ENCODE data around the gene MANSC4.
A peak's percentile ranks its signal among the peaks of the same experiment; 100 is the strongest.

MANSC4 gene

GRCh38 chr12:27797301-27798025, 17.4 kb upstream of the MANSC4 start:
- DNase-seq: no peak

GRCh38 chr12:27796128-27796527, 16.1 kb upstream of the MANSC4 start:
- no peak for DNase-seq

DNA sequence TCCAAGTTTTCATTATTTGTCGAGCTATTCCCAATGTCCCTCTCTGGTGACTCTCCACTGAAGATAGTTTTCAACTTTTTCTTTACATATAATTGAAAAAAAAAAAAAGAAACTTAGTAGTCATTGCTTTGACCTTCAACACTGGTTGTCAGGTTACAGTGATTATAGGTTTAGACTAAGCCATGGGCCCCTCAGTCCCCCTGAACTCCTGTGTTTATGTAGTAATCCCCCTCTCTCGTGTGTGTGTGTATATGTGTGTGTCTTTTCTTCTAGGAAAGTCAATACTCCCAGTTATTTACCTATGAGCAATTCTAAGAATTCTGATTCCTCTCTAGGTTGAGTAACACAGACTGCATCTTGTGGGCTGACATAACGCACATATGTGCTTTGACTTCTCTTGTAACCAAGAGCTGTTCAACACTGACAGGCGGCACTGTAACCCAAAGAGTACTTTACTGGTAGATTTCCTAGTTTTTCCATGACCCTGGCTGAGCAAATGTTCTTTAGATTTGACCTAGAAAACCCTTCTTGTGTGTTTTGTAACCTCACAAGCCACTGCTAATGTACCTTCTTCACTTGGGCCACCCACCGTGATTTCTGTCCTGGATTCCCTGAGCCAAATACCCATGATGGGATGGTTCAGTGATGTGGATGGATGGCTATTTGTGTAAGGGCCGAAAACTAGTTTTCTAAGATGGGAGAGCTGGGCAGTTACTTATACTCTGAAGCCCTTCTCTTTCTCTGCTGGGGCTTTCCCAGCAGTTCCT, 15.0 kb upstream of the MANSC4 start:
- no peak for DNase-seq

DNA sequence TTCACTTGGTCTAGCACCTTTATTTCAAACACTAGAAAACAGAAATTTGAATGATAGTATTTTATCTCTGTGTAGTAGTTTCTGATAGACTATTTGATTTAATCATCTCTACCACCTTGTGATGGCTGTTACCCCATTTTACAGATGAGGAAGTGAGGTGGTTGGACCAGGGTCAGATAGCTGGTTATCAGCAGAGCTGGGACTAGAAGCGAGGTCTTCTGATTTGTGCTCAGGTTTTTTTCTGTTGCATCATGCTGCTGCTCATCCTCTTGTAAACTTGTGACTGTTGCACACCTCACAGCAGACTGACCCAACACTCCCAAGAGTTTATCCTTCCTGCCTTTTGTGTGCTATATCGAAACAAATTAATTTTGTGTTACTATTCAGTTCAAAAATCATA, 10.1 kb upstream of the MANSC4 start:
- no peak for DNase-seq

- no peak for DNase-seq
Observed at GRCh38 chr12:27787559-27787958, 7.5 kb upstream of the MANSC4 start.

GRCh38 chr12:27785882-27786570, 6.0 kb upstream of the MANSC4 start:
- DNase-seq: no peak

- DNase-seq: no peak
Observed at GRCh38 chr12:27782481-27782880, 2.4 kb upstream of the MANSC4 start.

DNA sequence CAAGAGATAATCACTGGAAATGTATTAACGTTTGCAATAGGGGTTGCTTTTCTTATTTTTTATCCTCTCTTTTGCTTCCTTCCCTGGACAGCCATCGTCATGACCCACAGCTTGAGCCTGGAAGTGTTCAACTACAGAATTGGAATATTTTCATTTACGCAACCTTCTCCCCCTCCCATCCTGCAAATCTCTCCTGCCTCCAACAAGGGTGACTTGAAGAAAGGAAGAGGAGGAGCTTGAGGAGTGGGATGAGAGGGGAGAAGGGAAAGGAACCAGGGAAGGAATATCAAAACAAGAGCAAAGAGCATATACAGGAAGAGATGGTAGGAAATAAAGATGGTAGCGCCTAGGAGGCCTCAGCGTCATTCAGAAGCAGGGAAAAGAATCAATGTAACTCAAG, 1.6 kb upstream of the MANSC4 start:
- DNase-seq: no peak

DNA sequence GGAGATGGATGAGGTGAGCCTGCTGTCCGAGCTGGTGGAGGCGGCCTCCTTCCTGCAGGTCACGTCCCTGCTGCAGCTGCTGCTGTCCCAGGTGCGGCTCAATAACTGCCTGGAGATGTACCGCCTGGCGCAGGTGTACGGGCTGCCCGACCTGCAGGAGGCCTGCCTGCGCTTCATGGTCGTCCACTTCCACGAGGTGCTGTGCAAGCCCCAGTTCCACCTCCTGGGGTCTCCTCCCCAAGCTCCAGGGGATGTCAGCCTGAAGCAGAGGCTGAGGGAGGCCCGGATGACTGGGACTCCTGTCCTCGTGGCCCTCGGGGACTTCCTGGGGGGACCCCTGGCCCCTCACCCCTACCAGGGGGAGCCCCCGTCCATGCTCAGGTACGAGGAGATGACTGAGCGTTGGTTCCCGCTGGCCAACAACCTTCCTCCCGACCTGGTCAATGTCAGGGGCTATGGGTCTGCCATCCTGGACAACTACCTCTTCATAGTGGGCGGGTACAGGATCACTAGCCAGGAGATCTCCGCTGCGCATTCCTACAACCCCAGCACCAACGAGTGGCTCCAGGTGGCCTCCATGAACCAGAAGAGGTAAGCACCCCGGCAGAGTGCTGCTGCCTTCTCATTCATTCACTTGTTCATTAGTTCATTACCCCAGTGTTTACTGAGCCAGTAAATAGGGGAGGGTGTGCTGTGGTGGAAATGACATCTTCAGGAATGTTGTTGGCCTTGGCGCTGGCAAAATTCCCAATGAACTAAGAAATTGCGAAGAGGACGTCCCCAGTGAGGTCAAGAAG, 774 bp upstream of the MANSC4 start:
- peak in 3 of 6 experiments; percentile 46 to 67 (median 58) for DNase-seq

DNA sequence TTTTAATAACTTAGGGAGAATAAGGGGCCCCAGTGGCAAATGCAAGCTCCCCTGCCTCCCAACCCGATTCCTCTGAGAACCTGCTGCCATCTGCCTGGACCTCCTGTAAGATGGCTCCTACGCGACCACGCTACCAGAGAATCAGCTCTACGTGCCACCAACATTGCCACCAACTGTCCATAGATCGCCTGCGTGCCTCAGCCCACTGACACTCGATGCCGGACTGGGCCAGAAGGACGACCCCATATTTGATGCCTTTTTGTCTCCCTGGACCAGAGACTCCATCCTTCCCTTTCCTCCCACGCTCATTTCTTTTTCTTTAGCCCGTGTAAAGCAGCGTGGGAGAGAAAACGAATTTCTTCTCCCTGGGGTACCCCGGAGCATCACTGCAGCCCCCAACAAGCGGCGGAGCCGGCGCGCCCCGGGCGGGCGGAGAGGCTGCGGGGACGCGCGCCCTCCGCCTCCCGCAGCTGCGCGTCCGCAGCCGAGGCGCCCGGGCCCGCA, 568 bp downstream of the MANSC4 start:
- DNase-seq: peak in 2 of 6 experiments; percentile 16 to 29

- no peak for DNase-seq
Observed at GRCh38 chr12:27778206-27778605, 1.8 kb downstream of the MANSC4 start.

- DNase-seq: no peak
Observed at GRCh38 chr12:27777141-27777540, 2.9 kb downstream of the MANSC4 start.

DNA sequence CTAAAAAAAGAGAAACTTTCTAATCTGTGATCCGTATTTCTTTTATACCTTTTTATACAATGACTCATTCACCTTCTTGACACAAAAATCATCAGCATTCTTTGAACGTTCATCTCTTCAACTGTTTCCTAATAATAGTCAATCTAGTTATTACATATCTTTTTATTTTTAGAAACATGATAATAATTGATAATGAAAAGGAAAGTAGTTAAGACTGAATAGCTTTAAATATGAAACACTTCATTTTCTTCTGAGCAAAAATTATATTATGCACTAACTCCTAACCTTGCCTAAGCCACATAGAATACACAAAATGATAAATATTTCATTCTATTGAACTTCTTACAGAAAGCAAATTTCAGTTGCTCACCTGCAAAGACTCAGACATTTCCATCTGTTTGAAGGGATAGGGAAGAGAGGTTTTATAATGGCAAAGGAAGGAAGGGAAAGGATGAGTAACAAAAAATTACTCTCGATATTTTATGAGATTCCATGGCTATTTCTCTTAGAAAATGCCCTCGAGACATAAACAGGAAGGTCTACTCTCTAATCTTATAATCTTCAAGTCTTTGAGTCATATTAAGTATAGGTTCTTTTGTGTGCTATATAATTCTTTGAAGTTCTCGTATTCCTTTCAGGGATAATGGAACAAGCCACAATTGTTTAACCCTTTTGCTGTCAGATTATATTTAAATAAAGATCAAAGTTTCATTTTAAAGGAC, 7.5 kb downstream of the MANSC4 start:
- no peak for DNase-seq

DNA sequence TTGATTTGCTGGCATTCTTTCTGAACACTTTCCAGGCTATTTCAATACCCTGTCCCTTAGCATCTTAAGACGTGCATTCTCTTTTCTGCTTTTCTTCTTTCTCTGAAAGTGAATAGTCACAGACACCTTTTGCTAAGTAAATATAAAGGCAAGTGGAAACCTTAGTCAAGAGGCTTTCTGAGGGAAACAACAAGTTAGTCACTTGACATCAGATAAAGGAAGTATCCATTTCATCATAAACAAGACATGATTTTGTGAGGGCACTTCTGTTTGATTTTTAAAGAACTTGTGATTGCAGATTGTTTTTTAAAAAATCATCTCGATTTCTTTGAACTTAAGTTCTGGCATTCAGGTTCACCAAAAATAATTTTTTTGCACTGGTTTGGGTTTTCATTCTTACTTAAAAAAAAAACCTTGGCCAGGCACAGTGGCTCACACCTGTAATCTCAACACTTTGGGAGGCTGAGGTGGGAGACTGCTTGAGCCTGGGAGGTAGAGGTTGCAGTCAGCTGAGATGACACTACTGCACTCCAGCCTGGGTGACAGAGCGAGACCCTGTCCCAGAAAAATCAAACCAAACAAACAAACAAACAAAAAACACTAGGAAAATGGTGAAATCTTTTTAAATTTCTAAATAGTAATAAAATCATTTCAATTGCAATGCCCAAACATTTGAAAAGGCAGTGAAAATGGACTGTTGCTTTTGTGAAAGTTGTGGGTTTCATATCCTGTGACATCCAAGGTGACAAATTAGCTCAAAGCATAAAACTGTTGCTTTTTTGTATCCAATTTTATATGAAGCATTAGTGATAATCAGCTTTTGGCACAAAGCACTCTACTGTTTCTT, 8.3 kb downstream of the MANSC4 start:
- no peak for DNase-seq

DNA sequence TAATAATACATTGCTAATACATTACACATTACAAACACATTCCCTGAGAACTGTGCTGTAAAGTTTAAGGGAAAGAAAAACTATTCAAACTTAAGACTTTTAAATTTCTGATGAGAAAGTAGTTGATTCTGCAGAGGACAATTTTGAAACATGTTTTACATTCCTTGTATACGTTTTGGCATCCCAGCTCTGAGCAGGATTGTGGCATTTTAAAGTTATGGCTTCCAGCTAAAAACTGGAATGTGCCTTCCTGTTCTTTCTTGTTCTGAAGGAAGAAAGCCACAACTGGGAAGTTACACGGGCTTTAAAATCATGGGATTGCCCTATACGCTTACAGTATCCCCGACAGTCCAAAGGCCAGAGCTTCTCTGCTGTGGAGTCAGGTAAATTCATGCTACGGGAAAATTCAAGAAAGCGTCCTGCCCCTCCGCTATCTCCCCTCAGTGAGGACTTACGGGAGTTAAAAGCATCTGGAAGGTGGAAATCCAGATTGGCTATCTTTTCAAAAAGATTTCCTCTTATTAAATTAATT, 10.8 kb downstream of the MANSC4 start:
- DNase-seq: no peak

DNA sequence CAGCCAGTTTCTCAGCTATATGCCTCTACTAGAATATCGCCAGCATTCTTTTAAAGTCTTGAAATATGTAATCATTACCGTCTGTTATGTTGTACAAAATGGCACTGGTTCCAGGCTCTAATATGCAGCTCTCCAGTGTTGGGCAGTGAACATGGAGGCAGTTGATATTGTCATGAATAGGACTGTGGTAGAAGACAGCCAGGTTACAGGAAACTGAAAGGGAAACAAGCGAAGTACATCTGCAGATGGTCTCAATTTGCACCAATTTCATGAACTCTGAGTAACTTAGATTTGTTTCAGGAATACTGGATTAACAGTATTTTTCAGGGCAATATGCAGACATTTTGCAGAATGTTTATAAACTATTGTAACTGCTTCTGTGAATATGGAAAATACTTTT, 13.4 kb downstream of the MANSC4 start:
- DNase-seq: no peak

- no peak for DNase-seq
Observed at GRCh38 chr12:27762757-27763156, 17.3 kb downstream of the MANSC4 start.

- DNase-seq: no peak
Observed at GRCh38 chr12:27756670-27757195, 23.3 kb downstream of the MANSC4 start.

GRCh38 chr12:27754795-27755194, 25.2 kb downstream of the MANSC4 start:
- no peak for DNase-seq

DNA sequence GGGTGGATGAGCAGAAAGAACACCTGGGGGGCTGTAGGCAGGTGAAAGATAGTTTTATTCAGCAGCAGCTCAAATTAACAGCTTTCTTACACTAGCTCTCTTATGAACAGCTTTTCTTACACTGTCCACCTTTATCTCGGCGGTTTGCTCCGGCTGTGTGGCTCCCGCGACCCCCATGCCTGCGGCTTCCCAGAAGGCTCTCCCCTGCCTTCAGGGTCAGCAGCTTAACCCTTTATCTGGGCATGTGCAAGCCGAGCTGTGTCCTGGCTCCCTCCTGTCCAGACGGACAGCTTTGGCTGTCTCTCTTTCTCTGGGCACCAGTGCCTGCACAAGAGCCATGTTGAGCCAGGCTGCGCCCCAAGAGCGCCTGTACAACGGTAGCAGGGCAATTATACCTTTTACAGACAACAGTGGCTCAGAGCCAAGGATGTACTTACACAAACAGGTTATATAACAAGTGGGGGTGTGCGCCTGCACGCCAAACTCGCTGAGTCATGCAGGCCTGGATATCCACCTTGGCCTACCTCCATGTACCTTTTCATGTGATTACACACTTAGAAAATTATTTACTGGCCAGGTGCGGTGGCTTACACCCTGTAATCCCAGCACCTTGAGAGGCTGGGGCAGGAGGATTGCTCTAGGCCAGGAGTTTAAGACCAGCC, 28.5 kb downstream of the MANSC4 start:
- DNase-seq: no peak

Measured in stimulated activated naive CD4-positive, alpha-beta T cell (primary cell).